GM23248 (cell line): ENCODE results near the gene ISY1. TPM values are rescaled to one million over a fixed set of nuclear protein-coding genes. Genes with fewer than 3 reads are reported as not detected.
"Not testable (repeated sequence)": the region's sequence is repeated elsewhere in the genome, so short reads cannot be mapped to it uniquely, and the experiment has no call there.

Experiments used
- DNase-seq: peaks from one replicate; pipeline ENCODE4 v3.0.0-alpha.2; 2015
- H2AFZ ChIP-seq: fragments of 200-600 bp; sonication (generic); 2 replicates; pipeline ENCODE4 v1.6.1; 2016; ENCODE audit warnings: antibody characterized with exemption
- H3F3A ChIP-seq: fragments of 200-600 bp; sonication (generic); 2 replicates; pipeline ENCODE4 v1.6.1; 2016; ENCODE audit warnings: mild to moderate bottlenecking, antibody characterized with exemption, mixed run types; ENCODE audit not compliant: insufficient read depth
- H3K27ac ChIP-seq: fragments of 200-600 bp; sonication (generic); 2 replicates; pipeline ENCODE4 v1.5.1; 2016; ENCODE audit warnings: mild to moderate bottlenecking
- H3K27me3 ChIP-seq: fragments of 200-600 bp; sonication (generic); replicated peaks from 2 replicates; pipeline ENCODE4 v1.6.1; 2016; ENCODE audit warnings: mild to moderate bottlenecking; ENCODE audit not compliant: insufficient read depth
- H3K36me3 ChIP-seq: fragments of 200-600 bp; sonication (generic); 2 replicates; pipeline ENCODE4 v1.6.1; 2016; ENCODE audit warnings: low read depth, mild to moderate bottlenecking
- H3K4me1 ChIP-seq: fragments of 200-600 bp; sonication (generic); 2 replicates; pipeline ENCODE4 v1.6.1; 2016; ENCODE audit warnings: mild to moderate bottlenecking; ENCODE audit not compliant: insufficient read depth
- H3K4me2 ChIP-seq: fragments of 200-600 bp; sonication (generic); one replicate; pipeline ENCODE4 v1.6.1; 2016; ENCODE audit warnings: mild to moderate bottlenecking; ENCODE audit not compliant: unreplicated experiment
- H3K4me3 ChIP-seq: fragments of 200-600 bp; sonication (generic); 2 replicates; pipeline ENCODE4 v1.5.1; 2016; ENCODE audit warnings: mild to moderate bottlenecking
- H3K79me2 ChIP-seq: fragments of 200-600 bp; sonication (generic); 2 replicates; pipeline ENCODE4 v1.6.1; 2016; ENCODE audit warnings: mild to moderate bottlenecking; ENCODE audit not compliant: insufficient read depth
- H3K9ac ChIP-seq: fragments of 200-600 bp; sonication (generic); 2 replicates; pipeline ENCODE4 v1.6.1; 2016; ENCODE audit warnings: mild to moderate bottlenecking
- H3K9me2 ChIP-seq: fragments of 200-600 bp; sonication (generic); 2 replicates; pipeline ENCODE4 v1.6.1; 2016; ENCODE audit warnings: mixed run types, mild to moderate bottlenecking, moderate library complexity; ENCODE audit not compliant: insufficient read depth
- H3K9me3 ChIP-seq: fragments of 200-600 bp; sonication (generic); one replicate; pipeline ENCODE4 v1.6.1; 2017; ENCODE audit warnings: low read depth
- H4K20me1 ChIP-seq: fragments of 200-600 bp; sonication (generic); 2 replicates; pipeline ENCODE4 v1.6.0; 2016; ENCODE audit not compliant: insufficient read depth
- EZH2 ChIP-seq: fragments of 200-600 bp; sonication (generic); IDR thresholded peaks from 2 replicates; pipeline ENCODE4 v1.6.1; 2018; ENCODE audit warnings: antibody characterized with exemption, mild to moderate bottlenecking; ENCODE audit not compliant: insufficient read depth, poor library complexity, severe bottlenecking
- EZH2phosphoT487 ChIP-seq: fragments of 200-600 bp; sonication (generic); IDR thresholded peaks from 2 replicates; pipeline ENCODE4 v1.6.1; 2018; ENCODE audit warnings: antibody characterized with exemption, moderate library complexity, mild to moderate bottlenecking, low read depth; ENCODE audit not compliant: insufficient read depth
- WGBS, 2 experiments: methylation state at CpG; one replicate each; pipeline ENCODE4 v1.1.6; 2015 to 2017; ENCODE audit warnings: low lambda C conversion rate in 2 of 2, low coverage in 1 of 2; ENCODE audit errors: missing lambda C conversion rate in 2 of 2; 5-methylcytosine and 5-hydroxymethylcytosine counted together
- in situ Hi-C: fragments of 300-500 bp; cut with MboI; formaldehyde crosslinking; loops from 2 replicates; pipeline ENCODE4 v1.15.0; 2020
- polyA plus RNA-seq: library from polyadenylated mRNA; unstranded; fragments of >200 nt; fragmentation: Nextera tagmentation; extraction: Ambion mirVana; gene quantifications from 2 replicates; pipeline ENCODE4 v1.2.1, GENCODE V29; 2016
- total RNA-seq: library from RNA; depleted of rRNA; stranded (reverse); fragments of >200 nt; shearing (Covaris generic); gene quantifications from 2 replicates; pipeline ENCODE4 v1.2.3, GENCODE V29; 2014

The ISY1 gene
- total and polyA plus RNA-seq, 2 experiments from 2014 or later, result 33.8 to 51.3 TPM

DNA sequence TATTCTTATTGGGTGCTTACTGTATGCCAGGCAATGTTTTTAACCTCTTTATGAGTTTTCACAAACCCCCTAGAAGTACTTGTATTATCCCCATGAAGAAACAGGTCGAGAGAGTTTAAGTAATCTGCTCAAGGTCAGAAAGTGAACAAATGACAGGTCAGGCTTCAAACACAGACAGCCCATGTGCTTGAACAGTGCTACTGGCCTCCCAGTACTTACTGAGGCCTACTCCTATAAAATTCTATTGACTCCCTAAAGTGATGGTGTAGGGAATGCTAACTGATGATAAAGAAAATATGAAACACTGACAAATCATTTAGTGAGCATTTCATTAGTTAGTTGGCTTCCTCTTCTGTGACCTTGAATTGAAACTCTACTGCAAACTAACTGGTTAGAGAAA lies 27.0 kb upstream of the ISY1 start:
- Histone ChIP-seq H3F3A (peaks cover 14% of the 10 kb centered on the region), H3K27ac (peak overlapping the region; percentile 29; the same call in 1 of the 2 replicates), H3K79me2 (peaks cover 36% of the 10 kb centered on the region), H3K9ac (no peak overlapping the region), H3K4me1 (peaks cover 11% of the 10 kb centered on the region), H3K4me2 (no peak overlapping the region), H3K9me3 (no peaks in the 10 kb centered on the region), H3K9me2 (no peaks in the 10 kb centered on the region), H4K20me1 (no peaks in the 10 kb centered on the region), H3K27me3 (no peaks in the 10 kb centered on the region), H2AFZ (no peak overlapping the region), H3K36me3 (no peaks in the 10 kb centered on the region), H3K4me3 (no peak overlapping the region)
- in situ Hi-C loops, result no loop called here
- WGBS, 2 experiments, result 55 to 58% methylated on average over 1 of the region's 1 CpG
- TF ChIP-seq EZH2, result no peak
- TF ChIP-seq EZH2phosphoT487, result no peak
- DNase-seq, result no peak

DNA sequence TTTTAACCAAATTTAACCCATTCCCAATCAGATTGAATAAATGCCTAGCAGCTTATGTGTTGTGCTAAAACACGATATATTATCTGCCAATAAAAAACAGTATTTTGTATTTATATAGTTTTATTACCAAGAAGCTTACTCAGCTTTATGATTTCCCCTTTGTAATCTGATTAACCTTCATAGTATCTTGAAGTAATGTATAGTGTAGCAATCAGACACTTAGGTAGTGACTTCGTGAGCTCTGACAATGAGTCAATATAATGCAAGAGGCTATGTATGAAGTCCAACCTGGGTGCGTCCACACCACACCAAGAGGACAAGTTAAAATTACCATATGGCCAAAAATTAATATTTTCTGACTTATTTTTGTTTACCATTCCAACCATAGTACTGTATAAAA lies 24.9 kb upstream of the ISY1 start:
- 83 to 87% methylated on average over 3 of the region's 3 CpGs for WGBS, 2 experiments

DNA sequence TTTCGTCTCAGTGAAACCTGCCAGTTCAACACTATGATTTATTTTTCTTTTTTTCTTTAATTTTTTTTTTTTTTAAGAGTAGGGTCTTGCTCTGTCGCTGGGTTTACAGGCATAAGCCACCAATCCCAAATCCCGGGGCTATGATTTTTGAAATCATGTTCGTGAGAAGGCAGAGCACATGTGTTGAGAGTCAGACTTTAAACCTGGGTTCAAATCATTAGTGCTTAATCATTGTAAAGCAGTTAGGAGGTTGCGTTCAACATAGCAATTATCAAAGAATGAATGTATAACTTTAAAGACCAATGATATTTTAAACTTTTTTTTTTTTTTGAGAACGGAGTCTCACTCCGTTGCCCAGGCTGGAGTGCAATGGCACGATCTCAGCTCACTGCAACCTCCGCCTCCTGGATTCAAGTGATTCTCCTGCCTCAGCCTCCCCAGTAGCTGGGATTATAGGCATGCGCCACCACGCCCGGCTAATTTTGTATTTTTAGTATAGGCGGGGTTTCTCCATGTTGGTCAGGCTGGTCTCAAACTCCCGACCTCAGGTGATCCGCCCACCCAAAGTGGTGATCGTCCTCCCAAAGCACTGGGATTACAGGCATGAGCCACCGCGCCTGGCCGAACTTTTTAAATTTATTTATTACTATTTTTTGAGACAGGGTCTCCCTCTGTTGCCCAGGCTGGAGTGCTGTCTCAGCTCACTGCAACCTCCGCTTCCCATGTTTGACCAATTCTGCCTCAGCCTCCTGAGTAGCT lies 24.1 kb upstream of the ISY1 start:
- H3K9me3 ChIP-seq, H3K9me2 ChIP-seq, H3K36me3 ChIP-seq, in situ Hi-C loops, DNase-seq, H3K27me3 ChIP-seq, H4K20me1 ChIP-seq: not testable (repeated sequence)
- Histone ChIP-seq H3K27ac (peak overlapping the region; percentile 88; the same call in 1 of the 2 replicates), H3K4me1 (peaks cover 20% of the 10 kb centered on the region), H2AFZ (peak overlapping the region; percentile 81; the same call in 1 of the 2 replicates), H3K9ac (peak overlapping the region; percentile 99), H3K79me2 (peaks cover 65% of the 10 kb centered on the region), H3K4me3 (peak overlapping the region; percentile 91), H3K4me2 (peak overlapping the region; percentile 98), H3F3A (peaks cover 32% of the 10 kb centered on the region)
- 71 to 78% methylated on average over 20 of the region's 20 CpGs for WGBS, 2 experiments

More for the DNA sequence above, 24.9 kb upstream of the ISY1 start:
- no peaks in the 10 kb centered on the region for H3K36me3 ChIP-seq
- H3K9me3 ChIP-seq, result no peaks in the 10 kb centered on the region
- DNase-seq, result no peak
- H3F3A ChIP-seq, result peaks cover 26% of the 10 kb centered on the region
- no peak overlapping the region for H3K27ac ChIP-seq
- H3K9ac ChIP-seq, result no peak overlapping the region; the same call in 1 of the 2 replicates
- no peaks in the 10 kb centered on the region for H3K27me3 ChIP-seq
- in situ Hi-C loops, result no loop called here
- H3K4me2 ChIP-seq, result no peak overlapping the region
- peaks cover 12% of the 10 kb centered on the region for H3K4me1 ChIP-seq
- H4K20me1 ChIP-seq, result peaks cover 1% of the 10 kb centered on the region
- peaks cover 57% of the 10 kb centered on the region for H3K79me2 ChIP-seq
- H3K9me2 ChIP-seq, result no peaks in the 10 kb centered on the region
- H2AFZ ChIP-seq, result no peak overlapping the region
- H3K4me3 ChIP-seq, result no peak overlapping the region
- TF ChIP-seq EZH2phosphoT487 (no peak), EZH2 (no peak)

DNA sequence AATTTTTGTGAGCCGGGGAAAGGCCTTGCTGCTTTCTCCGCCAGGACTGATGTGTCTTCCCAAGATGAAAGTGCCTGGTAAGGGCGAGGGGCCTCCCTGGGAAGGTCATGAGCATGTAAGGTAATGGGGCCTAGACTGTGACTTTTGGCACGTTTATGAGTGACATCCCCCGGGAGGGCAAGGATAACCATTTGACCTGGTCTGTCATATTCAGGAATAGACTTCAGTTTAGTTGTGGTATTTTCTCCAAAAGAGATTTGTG lies 23.5 kb upstream of the ISY1 start:
- Histone ChIP-seq H3K27me3 (no peaks in the 10 kb centered on the region), H3K9me3 (no peaks in the 10 kb centered on the region), H3K27ac (peak overlapping the region; percentile 88), H3K9ac (peak overlapping the region; percentile 99), H3K9me2 (no peaks in the 10 kb centered on the region), H3K4me3 (peak overlapping the region; percentile 91), H4K20me1 (peaks cover 16% of the 10 kb centered on the region), H2AFZ (peak overlapping the region; percentile 81), H3K4me2 (peak overlapping the region; percentile 98), H3K79me2 (peaks cover 71% of the 10 kb centered on the region), H3K36me3 (no peaks in the 10 kb centered on the region), H3F3A (peaks cover 38% of the 10 kb centered on the region), H3K4me1 (peaks cover 27% of the 10 kb centered on the region)
- peak; percentile 46 for DNase-seq
- 2 to 3% methylated on average over 5 of the region's 5 CpGs for WGBS, 2 experiments
- no peak for TF ChIP-seq EZH2
- in situ Hi-C loops, result no loop called here
